KOPT-K1 (cell line): Measurements from ENCODE around the gene B4GALT5.

ENCODE experiments used
- H3K27ac ChIP-seq: fragments of 200-600 bp; sonication (generic); 2 replicates; pipeline ENCODE4 v1.5.1; 2016; ENCODE audit warnings: antibody characterized with exemption, mild to moderate bottlenecking, low read depth, low read length; ENCODE audit not compliant: poor library complexity, severe bottlenecking
- H3K36me3 ChIP-seq: fragments of 200-600 bp; sonication (generic); 2 replicates; pipeline ENCODE4 v1.5.1; 2017; ENCODE audit warnings: antibody characterized with exemption, mild to moderate bottlenecking, low read length, moderate library complexity; ENCODE audit not compliant: insufficient read depth
- H3K9me3 ChIP-seq: fragments of 200-600 bp; sonication (generic); 2 replicates; pipeline ENCODE4 v1.5.1; 2017; ENCODE audit warnings: antibody characterized with exemption, low read length, mild to moderate bottlenecking; ENCODE audit not compliant: insufficient read depth, poor library complexity, severe bottlenecking

The B4GALT5 gene

DNA sequence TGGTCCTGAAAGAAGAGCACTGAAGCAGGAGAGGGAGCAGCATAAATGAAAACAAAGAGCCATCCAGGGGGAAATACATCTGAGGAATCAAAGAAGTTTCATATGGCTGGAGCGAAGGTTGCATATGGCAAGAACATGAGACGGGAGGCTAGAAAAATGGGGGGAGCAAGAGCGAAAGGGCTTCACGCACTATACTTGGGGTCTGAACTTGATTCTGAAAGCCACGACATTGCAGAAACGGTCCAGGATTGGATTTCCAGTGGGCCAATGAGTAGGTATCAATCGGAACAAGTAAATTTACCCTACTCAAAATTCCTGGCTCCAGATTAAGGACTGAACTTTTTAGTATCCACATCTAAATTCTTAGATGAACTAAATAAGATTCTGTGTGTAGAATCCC, 47.9 kb downstream of the B4GALT5 start:
- no peak overlapping the region for H3K27ac ChIP-seq
- H3K9me3 ChIP-seq = no peaks in the 10 kb centered on the region
- H3K36me3 ChIP-seq = no peaks in the 10 kb centered on the region

- Histone ChIP-seq H3K9me3 (no peaks in the 10 kb centered on the region), H3K27ac (no peak overlapping the region), H3K36me3 (no peaks in the 10 kb centered on the region)
These were observed 48.9 kb downstream of the B4GALT5 start for GRCh38 chr20:49664612-49665313.

DNA sequence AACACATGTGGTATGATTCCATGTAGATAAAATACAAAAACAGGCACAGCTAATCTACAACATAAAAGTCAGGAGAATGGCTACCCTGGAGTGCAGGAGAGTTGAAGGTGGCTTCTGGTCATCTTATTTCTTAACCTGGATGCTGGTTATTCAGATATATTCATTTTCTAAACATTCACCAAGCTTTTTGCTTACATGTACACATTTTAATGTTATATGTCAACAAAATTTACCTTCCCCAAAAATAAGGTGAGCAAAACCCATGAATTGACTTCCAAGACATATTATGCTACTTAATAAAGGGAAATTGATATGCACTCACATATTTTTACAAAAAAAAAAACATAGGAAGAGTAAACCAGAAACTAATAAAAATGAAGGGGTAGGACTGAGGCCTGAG, 50.6 kb downstream of the B4GALT5 start:
- no peaks in the 10 kb centered on the region for H3K9me3 ChIP-seq
- H3K36me3 ChIP-seq = no peaks in the 10 kb centered on the region
- no peak overlapping the region for H3K27ac ChIP-seq

GRCh38 chr20:49661560-49662329, 51.9 kb downstream of the B4GALT5 start:
- H3K27ac ChIP-seq = no peak overlapping the region
- H3K9me3 ChIP-seq = no peaks in the 10 kb centered on the region
- H3K36me3 ChIP-seq = no peaks in the 10 kb centered on the region

DNA sequence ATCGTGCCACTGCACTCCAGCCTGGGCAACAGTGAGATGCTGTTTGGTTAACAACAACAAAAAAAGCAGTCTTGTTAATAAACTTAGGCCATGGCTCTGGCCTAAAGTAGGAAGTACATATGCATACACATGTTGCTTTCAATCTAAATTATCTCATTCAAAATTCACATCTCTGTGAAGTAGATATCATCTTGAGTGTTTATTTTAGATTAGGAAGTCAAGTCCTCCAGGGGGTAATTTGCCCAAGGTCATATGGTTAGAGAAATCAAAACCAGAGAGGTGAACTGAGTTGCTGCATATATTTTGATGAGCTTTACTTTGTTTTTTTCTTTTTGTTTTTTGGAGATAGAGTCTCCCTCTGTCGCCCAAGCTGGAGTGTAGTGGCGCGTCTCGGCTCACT, 52.8 kb downstream of the B4GALT5 start:
- no peak overlapping the region for H3K27ac ChIP-seq
- no peaks in the 10 kb centered on the region for H3K36me3 ChIP-seq
- no peaks in the 10 kb centered on the region for H3K9me3 ChIP-seq

- Histone ChIP-seq H3K27ac (no peak overlapping the region), H3K9me3 (no peaks in the 10 kb centered on the region), H3K36me3 (peaks cover 4% of the 10 kb centered on the region; the same call in 1 of the 2 replicates)
These were observed 54.6 kb downstream of the B4GALT5 start for GRCh38 chr20:49659056-49659455.

GRCh38 chr20:49658508-49658907, 55.2 kb downstream of the B4GALT5 start:
- no peaks in the 10 kb centered on the region for H3K9me3 ChIP-seq
- peaks cover 8% of the 10 kb centered on the region; the same call in 1 of the 2 replicates for H3K36me3 ChIP-seq
- no peak overlapping the region for H3K27ac ChIP-seq

GRCh38 chr20:49657118-49657901, 56.4 kb downstream of the B4GALT5 start:
- Histone ChIP-seq H3K27ac (no peak overlapping the region), H3K9me3 (no peaks in the 10 kb centered on the region)

GRCh38 chr20:49656304-49656703, 57.4 kb downstream of the B4GALT5 start:
- Histone ChIP-seq H3K27ac (no peak overlapping the region), H3K9me3 (no peaks in the 10 kb centered on the region), H3K36me3 (peaks cover 12% of the 10 kb centered on the region; the same call in 1 of the 2 replicates)

More at GRCh38 chr20:49657118-49657901, 56.4 kb downstream of the B4GALT5 start:
- H3K36me3 ChIP-seq = peaks cover 12% of the 10 kb centered on the region; the same call in 1 of the 2 replicates

DNA sequence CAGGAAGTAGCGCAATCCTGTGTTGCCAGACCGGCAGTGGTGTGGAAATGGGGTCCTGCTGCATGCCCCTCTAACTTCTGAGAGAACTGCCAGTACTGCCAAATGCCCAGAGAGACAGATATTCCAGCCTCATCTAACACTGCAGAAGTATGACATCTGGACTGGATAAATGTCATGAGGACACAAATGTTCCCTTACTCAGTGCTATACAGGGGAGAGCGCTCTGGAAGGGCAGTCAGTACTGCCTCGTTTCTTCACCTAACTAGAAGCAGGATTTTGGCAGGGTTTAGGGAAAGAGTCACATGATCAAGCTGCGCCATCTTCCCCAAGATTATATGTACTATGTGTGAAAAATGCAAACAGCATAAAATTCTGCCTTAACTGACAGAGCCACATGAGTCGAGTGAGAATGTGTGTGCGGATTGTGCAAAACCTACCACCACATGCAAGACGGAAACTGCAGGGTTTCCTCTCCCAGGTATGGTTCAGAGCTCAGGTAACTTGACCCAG, 59.7 kb downstream of the B4GALT5 start:
- Histone ChIP-seq H3K27ac (no peak overlapping the region), H3K36me3 (peaks cover 12% of the 10 kb centered on the region; the same call in 1 of the 2 replicates), H3K9me3 (no peaks in the 10 kb centered on the region)

- Histone ChIP-seq H3K36me3 (peaks cover 21% of the 10 kb centered on the region; the same call in 1 of the 2 replicates), H3K9me3 (no peaks in the 10 kb centered on the region)
These were observed 64.0 kb downstream of the B4GALT5 start for GRCh38 chr20:49649672-49650071.

DNA sequence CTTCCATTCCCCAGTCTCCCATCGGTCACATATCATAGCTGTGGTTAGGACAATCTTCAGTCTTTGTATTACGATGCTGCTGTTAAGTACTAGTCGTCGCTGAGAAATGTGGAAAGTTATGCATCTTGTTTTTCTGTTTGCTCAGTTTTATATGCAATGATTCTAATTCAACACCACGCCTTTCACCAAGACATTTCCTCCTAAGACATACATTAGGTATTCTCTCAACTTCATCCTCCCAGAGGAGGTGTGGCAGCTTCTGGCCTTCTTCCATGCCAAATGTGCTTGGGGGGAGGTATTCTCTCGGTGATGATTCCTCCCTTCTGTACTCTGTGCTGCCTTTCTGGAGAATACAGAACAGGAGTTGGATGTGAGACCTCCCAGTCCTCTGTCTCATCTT, 66.1 kb downstream of the B4GALT5 start:
- Histone ChIP-seq H3K36me3 (peaks cover 10% of the 10 kb centered on the region; the same call in 1 of the 2 replicates), H3K27ac (no peak overlapping the region), H3K9me3 (no peaks in the 10 kb centered on the region)

More at GRCh38 chr20:49649672-49650071, 64.0 kb downstream of the B4GALT5 start:
- H3K27ac ChIP-seq = no peak overlapping the region

DNA sequence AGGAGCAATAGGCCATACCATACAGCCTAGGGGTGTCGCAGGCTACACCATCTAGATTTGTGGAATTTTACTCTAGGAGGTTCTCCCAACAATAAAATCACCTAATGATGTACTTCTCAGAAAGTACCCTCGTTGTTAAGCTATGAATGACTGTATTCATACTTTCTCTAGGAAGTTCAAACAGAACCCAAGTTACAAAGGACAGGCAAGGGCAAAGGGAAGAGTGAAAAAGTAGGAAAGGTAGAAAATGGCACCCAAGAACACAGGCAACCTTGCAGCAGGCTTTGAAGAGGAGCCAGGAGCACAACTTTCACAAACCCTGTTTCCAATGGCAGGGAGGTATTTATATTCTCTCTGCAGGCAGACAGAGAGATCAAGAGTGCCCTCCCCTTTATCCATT, 67.2 kb downstream of the B4GALT5 start:
- no peaks in the 10 kb centered on the region for H3K9me3 ChIP-seq
- H3K36me3 ChIP-seq = peaks cover 10% of the 10 kb centered on the region; the same call in 1 of the 2 replicates
- no peak overlapping the region for H3K27ac ChIP-seq

DNA sequence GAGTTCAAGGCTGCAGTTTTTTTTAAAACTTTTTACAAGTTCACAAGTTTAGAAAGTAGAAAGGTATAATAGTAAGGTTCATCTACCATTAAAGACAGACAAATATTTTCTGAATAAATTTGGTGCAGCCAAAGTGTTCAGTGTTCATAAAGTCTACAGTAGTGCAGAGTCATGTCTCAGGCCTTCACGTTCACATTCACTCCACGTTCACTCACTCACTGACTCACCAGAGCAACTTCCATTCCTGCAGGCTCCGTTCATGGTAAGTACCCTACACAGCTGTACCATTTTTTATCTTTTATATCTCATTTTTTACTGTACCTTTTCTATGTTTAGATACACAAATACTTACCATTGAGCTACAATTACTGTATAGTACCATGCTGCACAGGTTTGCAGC, 67.6 kb downstream of the B4GALT5 start:
- H3K9me3 ChIP-seq = no peaks in the 10 kb centered on the region
- H3K36me3 ChIP-seq = peaks cover 10% of the 10 kb centered on the region; the same call in 1 of the 2 replicates
- no peak overlapping the region for H3K27ac ChIP-seq
